ENCODE data around the gene ELP4.

DNA sequence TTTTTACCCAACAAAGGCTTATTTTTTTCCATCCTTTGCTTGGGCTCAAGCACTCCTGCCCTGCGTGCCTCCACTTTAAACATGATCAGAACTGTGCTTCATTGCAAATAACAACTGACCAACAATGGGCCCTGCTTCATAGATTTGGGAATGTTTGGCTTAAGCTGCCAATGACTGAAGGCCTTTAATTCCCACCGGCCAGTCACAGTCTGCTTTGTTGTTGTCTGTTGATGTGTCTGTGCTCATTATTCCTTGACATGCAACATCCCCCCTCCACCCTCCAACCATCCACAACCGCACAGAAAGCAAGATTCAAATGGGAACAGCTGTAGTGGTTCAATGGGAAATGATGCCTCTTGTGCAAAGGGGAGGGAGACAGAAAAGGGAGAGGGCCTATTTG, 278.5 kb downstream of the ELP4 start:
- TF ChIP-seq, protein P1, sequence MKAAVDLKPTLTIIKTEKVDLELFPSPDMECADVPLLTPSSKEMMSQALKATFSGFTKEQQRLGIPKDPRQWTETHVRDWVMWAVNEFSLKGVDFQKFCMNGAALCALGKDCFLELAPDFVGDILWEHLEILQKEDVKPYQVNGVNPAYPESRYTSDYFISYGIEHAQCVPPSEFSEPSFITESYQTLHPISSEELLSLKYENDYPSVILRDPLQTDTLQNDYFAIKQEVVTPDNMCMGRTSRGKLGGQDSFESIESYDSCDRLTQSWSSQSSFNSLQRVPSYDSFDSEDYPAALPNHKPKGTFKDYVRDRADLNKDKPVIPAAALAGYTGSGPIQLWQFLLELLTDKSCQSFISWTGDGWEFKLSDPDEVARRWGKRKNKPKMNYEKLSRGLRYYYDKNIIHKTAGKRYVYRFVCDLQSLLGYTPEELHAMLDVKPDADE (IDR thresholded peaks at IDR 0.05) = no peak
- TF ChIP-seq, protein P2, sequence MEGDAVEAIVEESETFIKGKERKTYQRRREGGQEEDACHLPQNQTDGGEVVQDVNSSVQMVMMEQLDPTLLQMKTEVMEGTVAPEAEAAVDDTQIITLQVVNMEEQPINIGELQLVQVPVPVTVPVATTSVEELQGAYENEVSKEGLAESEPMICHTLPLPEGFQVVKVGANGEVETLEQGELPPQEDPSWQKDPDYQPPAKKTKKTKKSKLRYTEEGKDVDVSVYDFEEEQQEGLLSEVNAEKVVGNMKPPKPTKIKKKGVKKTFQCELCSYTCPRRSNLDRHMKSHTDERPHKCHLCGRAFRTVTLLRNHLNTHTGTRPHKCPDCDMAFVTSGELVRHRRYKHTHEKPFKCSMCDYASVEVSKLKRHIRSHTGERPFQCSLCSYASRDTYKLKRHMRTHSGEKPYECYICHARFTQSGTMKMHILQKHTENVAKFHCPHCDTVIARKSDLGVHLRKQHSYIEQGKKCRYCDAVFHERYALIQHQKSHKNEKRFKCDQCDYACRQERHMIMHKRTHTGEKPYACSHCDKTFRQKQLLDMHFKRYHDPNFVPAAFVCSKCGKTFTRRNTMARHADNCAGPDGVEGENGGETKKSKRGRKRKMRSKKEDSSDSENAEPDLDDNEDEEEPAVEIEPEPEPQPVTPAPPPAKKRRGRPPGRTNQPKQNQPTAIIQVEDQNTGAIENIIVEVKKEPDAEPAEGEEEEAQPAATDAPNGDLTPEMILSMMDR (conservative IDR thresholded peaks at IDR 0.05; ENCODE audit: low read depth in 2 of 2) = no peak
- TF ChIP-seq EZH2 (IDR thresholded peaks at IDR 0.05; ENCODE audit: low read depth, unreplicated experiment) (no peak), EZH2phosphoT487 (IDR thresholded peaks at IDR 0.05; ENCODE audit: unreplicated experiment) (no peak)
- TF ChIP-seq, protein P3, sequence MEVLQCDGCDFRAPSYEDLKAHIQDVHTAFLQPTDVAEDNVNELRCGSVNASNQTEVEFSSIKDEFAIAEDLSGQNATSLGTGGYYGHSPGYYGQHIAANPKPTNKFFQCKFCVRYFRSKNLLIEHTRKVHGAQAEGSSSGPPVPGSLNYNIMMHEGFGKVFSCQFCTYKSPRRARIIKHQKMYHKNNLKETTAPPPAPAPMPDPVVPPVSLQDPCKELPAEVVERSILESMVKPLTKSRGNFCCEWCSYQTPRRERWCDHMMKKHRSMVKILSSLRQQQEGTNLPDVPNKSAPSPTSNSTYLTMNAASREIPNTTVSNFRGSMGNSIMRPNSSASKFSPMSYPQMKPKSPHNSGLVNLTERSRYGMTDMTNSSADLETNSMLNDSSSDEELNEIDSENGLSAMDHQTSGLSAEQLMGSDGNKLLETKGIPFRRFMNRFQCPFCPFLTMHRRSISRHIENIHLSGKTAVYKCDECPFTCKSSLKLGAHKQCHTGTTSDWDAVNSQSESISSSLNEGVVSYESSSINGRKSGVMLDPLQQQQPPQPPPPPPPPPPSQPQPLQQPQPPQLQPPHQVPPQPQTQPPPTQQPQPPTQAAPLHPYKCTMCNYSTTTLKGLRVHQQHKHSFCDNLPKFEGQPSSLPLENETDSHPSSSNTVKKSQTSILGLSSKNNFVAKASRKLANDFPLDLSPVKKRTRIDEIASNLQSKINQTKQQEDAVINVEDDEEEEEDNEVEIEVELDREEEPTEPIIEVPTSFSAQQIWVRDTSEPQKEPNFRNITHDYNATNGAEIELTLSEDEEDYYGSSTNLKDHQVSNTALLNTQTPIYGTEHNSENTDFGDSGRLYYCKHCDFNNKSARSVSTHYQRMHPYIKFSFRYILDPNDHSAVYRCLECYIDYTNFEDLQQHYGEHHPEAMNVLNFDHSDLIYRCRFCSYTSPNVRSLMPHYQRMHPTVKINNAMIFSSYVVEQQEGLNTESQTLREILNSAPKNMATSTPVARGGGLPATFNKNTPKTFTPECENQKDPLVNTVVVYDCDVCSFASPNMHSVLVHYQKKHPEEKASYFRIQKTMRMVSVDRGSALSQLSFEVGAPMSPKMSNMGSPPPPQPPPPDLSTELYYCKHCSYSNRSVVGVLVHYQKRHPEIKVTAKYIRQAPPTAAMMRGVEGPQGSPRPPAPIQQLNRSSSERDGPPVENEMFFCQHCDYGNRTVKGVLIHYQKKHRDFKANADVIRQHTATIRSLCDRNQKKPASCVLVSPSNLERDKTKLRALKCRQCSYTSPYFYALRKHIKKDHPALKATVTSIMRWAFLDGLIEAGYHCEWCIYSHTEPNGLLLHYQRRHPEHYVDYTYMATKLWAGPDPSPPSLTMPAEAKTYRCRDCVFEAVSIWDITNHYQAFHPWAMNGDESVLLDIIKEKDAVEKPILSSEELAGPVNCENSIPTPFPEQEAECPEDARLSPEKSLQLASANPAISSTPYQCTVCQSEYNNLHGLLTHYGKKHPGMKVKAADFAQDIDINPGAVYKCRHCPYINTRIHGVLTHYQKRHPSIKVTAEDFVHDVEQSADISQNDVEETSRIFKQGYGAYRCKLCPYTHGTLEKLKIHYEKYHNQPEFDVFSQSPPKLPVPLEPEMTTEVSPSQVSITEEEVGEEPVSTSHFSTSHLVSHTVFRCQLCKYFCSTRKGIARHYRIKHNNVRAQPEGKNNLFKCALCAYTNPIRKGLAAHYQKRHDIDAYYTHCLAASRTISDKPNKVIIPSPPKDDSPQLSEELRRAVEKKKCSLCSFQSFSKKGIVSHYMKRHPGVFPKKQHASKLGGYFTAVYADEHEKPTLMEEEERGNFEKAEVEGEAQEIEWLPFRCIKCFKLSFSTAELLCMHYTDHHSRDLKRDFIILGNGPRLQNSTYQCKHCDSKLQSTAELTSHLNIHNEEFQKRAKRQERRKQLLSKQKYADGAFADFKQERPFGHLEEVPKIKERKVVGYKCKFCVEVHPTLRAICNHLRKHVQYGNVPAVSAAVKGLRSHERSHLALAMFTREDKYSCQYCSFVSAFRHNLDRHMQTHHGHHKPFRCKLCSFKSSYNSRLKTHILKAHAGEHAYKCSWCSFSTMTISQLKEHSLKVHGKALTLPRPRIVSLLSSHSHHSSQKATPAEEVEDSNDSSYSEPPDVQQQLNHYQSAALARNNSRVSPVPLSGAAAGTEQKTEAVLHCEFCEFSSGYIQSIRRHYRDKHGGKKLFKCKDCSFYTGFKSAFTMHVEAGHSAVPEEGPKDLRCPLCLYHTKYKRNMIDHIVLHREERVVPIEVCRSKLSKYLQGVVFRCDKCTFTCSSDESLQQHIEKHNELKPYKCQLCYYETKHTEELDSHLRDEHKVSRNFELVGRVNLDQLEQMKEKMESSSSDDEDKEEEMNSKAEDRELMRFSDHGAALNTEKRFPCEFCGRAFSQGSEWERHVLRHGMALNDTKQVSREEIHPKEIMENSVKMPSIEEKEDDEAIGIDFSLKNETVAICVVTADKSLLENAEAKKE (CRISPR knock-in tag; IDR thresholded peaks at IDR 0.05) = no peak
